Type B pancreatic cell (in vitro differentiated cells): ENCODE data around the gene PARP12. TPM values are rescaled to one million over a fixed set of nuclear protein-coding genes. Genes with fewer than 3 reads are reported as not detected.

Source experiments
- DNase-seq: peaks from one replicate; pipeline ENCODE4 v3.0.0; 2021; ENCODE audit warnings: mixed read lengths; ENCODE audit not compliant: unreplicated experiment; ENCODE audit errors: extremely low spot score
- H3K27ac Mint-ChIP-seq: 2 replicates; pipeline ENCODE4 v1.8.0; 2021; ENCODE audit warnings: mild to moderate bottlenecking, mixed read lengths
- H3K27me3 Mint-ChIP-seq: 2 replicates; pipeline ENCODE4 v1.8.0; 2021; ENCODE audit warnings: mixed read lengths
- H3K36me3 Mint-ChIP-seq: 2 replicates; pipeline ENCODE4 v1.8.0; 2021; ENCODE audit warnings: mixed read lengths
- H3K4me1 Mint-ChIP-seq: one replicate; pipeline ENCODE4 v1.8.0; 2021; ENCODE audit warnings: mixed read lengths; ENCODE audit not compliant: unreplicated experiment
- H3K4me3 Mint-ChIP-seq: 2 replicates; pipeline ENCODE4 v1.8.0; 2021; ENCODE audit warnings: mild to moderate bottlenecking, mixed read lengths
- H3K9me3 Mint-ChIP-seq: 2 replicates; pipeline ENCODE4 v1.8.0; 2021; ENCODE audit warnings: mixed read lengths
- CTCF ChIP-seq: fragments of 200-600 bp; sonication (generic); conservative IDR thresholded peaks from 2 replicates; pipeline ENCODE4 v1.5.0; 2021; ENCODE audit warnings: antibody characterized with exemption, mild to moderate bottlenecking
- total RNA-seq: library from RNA; stranded (reverse); gene quantifications from 2 replicates; pipeline ENCODE4 v1.2.1, GENCODE V29; 2021; ENCODE audit warnings: low replicate concordance

PARP12 gene
- total RNA-seq, 1 donor from 2014 or later, result 11.9 TPM

- Mint-ChIP-seq H3K9me3 (no peaks in the 10 kb centered on the region), H3K4me1 (peaks cover 4% of the 10 kb centered on the region), H3K36me3 (no peaks in the 10 kb centered on the region), H3K27ac (no peak overlapping the region), H3K27me3 (no peaks in the 10 kb centered on the region), H3K4me3 (no peak overlapping the region)
- no peak for TF ChIP-seq CTCF
- no peak for DNase-seq
Measured at GRCh38 chr7:140027858-140028257, 34.9 kb downstream of the PARP12 start.

GRCh38 chr7:140026935-140027334 lies 35.8 kb downstream of the PARP12 start:
- Mint-ChIP-seq H3K4me1 (peaks cover 4% of the 10 kb centered on the region), H3K27ac (no peak overlapping the region), H3K36me3 (no peaks in the 10 kb centered on the region), H3K4me3 (no peak overlapping the region), H3K27me3 (no peaks in the 10 kb centered on the region), H3K9me3 (no peaks in the 10 kb centered on the region)
- no peak for TF ChIP-seq CTCF
- no peak for DNase-seq

DNA sequence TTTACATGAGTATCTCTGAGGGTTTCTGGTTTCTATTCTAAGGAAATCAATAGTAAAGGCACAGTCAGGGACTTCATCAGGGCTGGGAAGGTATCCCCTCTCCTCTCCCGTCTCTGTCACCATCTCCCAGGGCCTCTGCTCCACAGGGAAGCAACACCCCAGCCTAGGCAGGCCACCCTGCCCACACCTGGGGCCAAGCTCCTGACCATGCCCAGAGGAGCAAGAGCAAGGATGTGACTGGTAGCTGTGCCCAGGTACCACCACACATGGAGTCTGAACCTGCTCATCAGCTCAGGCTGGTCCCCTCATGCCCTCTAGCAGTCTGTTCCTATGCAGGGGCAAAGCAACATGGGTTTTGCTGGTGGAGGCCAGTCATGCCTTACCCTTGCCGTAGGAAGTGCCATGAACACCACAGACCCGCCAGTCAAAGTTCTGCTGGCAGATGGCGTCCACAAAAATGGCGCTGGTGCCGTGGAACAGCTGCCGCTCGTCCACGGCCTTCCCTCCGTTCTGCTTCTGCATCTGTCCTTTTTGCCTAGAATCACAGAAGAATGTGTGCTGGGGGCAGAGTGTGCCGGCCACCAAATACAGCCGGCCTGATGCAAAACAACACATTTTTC lies 36.8 kb downstream of the PARP12 start:
- no peak for DNase-seq
- Mint-ChIP-seq H3K9me3 (no peaks in the 10 kb centered on the region), H3K27ac (no peak overlapping the region), H3K27me3 (no peaks in the 10 kb centered on the region), H3K4me3 (no peak overlapping the region), H3K36me3 (no peaks in the 10 kb centered on the region), H3K4me1 (no peaks in the 10 kb centered on the region)
- no peak for TF ChIP-seq CTCF

- Mint-ChIP-seq H3K9me3 (no peaks in the 10 kb centered on the region), H3K4me1 (no peaks in the 10 kb centered on the region), H3K27ac (no peak overlapping the region), H3K4me3 (no peak overlapping the region), H3K27me3 (no peaks in the 10 kb centered on the region), H3K36me3 (no peaks in the 10 kb centered on the region)
- DNase-seq, result no peak
- no peak for TF ChIP-seq CTCF
Measured at GRCh38 chr7:140025241-140025640, 37.5 kb downstream of the PARP12 start.

GRCh38 chr7:140024585-140024984 lies 38.2 kb downstream of the PARP12 start:
- H3K36me3 Mint-ChIP-seq, result no peaks in the 10 kb centered on the region
- no peaks in the 10 kb centered on the region for H3K9me3 Mint-ChIP-seq
- TF ChIP-seq CTCF, result no peak
- H3K4me1 Mint-ChIP-seq, result no peaks in the 10 kb centered on the region
- no peak overlapping the region for H3K4me3 Mint-ChIP-seq
- H3K27me3 Mint-ChIP-seq, result no peaks in the 10 kb centered on the region
- no peak overlapping the region for H3K27ac Mint-ChIP-seq
- no peak for DNase-seq

DNA sequence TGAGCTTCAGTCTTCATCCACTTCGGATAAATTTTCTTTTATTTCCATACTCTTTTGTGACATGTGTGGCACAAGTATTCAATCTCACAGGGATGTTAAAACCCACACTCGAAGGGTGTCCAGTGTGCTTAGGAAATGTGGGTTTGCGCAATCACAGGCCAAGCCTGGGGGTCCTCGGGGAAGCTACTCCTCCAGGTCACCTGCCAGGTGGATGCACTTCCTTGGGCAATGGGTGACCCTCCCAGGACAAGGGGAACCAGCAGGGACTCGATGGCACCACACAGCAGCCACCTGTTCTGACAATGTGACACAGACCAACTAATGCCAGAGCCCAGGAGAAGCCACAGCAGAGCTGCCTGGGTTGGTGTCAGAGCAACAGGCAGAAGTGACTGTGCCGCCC lies 39.0 kb downstream of the PARP12 start:
- Mint-ChIP-seq H3K4me1 (no peaks in the 10 kb centered on the region), H3K27ac (no peak overlapping the region), H3K9me3 (no peaks in the 10 kb centered on the region), H3K4me3 (no peak overlapping the region), H3K36me3 (no peaks in the 10 kb centered on the region), H3K27me3 (no peaks in the 10 kb centered on the region)
- TF ChIP-seq CTCF, result no peak
- DNase-seq, result no peak
